ENCODE data around the gene LAS1L.
"Not testable (repeated sequence)": the region's sequence is repeated elsewhere in the genome, so short reads cannot be mapped to it uniquely, and the experiment has no call there.

LAS1L gene

DNA sequence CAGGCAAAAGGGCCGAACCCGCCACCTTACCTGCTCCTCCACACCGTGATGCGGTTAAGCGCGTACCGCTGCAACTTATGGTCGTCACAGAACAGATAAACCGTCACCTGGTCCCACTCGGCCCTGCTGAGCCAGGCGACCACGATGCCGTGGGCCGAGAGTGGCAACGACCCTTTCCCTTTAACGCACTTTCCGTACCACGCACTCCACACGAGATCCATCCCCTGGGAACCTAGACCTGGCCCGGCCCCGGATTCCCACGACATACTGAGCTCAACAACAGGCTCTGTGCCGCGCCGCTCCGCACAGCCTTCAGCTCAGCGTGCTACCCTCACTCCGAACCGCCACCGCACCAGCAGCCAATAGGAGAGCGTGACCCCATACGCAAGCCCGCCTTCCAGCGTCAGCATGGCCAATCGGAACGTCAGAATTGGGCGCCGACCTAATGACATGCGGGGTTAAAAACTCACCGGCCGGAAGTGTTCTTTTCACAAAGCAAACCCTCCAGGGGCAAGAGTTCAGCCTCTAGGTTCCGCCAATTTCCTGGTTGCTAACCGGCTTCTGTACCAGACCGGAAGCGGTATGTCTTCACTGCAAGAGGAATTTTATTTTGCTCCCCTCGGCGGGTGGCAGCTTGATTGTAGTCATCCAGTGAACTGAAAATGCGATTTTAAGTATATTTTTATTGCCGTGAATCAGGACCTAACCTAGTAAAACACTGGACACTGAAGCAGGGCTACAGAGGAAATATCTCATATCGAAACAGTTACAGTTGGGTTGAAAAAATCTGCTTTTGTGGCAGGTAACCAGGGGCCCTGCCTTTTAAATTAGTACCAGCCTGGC lies at the start of gene LAS1L:
LAS1L (minus strand) TSS at position 338 of the 843 bp plus-strand sequence; CDS start at position 266, 72 bp downstream.
- DNase-seq: peak; percentile 96

DNA sequence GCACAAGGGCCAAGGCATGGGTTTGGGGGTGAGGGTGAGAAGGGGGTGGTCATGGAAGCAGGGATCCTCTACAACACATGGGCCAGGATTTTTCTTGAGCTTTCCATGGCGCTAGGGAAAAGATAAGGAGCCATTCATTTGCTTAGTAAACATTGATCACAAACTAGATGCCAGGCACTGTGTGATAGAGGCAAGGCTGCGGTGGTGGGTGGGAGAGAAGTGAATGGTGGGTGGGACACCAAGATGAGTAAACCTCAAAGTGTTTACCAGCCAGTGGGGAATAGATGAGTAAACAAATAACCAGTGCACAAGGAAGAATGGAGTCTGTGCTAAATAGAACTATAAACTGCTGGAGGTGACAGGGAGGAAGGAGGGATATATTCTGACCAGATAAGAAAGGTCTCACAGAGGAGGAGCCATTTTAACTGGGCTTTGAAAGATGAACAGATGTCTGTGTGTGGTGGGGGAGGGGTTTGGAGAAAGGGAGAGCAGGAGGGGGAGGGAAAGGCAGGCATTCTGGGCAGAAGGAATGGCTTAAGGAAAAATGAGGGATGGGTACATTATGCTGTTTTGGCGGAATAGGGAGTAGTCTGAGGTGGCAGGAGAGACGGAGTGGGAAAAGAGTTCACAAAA lies 48.0 kb upstream of the LAS1L start:
- no peak for DNase-seq

DNA sequence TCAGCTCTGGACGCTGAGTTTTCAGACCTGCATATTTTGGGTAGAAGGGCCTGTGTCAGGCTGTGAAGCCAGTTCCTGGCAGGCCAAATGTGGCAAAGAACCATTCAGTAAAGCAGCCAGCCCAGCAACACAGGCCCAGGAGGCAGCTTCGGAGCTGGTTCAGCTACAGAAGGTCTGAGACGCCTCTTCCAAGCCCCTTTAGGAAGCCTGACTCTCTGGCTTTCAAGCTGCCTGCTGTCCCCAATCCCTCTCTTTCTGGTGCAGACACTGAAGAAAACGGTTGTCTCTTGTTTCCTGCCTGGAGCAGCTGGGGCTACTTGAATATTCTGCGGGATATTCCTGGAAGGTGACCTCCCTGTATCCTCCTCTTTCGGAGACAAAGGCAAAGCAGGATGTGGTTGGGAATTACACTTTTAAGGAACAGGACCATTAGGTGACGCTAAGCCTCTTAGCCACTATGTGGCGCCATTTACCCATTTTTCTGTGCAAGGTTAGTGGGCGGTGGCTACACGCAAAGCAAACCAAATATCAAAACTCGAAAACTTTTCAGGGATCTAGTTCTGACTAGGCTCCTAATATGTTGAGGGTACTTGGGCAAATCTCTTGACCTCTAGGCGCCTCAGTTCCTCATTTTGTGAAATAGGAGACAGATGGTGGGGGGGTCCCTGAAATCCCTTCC lies 47.2 kb upstream of the LAS1L start:
- peak; percentile 86 for DNase-seq

DNA sequence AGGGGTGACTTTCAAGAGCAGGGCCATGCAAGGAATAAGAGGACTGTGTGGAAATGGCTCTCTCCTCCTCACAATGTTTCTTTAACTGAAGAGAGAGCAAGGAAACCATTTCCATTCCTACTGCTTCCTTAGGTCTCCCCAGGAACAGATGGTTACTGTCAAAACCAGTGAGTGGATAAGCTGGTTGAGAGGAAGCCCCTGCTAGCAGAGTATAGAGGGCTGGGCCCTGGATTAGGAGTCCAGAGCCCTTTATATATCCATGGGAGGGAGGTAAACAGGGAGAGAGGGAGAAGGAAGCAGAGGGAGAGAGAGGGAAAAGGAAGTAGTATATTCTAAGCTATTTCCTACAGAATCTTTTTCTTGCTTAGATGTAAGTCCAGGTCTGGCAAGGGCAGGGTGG lies 43.8 kb upstream of the LAS1L start:
- DNase-seq: no peak

DNA sequence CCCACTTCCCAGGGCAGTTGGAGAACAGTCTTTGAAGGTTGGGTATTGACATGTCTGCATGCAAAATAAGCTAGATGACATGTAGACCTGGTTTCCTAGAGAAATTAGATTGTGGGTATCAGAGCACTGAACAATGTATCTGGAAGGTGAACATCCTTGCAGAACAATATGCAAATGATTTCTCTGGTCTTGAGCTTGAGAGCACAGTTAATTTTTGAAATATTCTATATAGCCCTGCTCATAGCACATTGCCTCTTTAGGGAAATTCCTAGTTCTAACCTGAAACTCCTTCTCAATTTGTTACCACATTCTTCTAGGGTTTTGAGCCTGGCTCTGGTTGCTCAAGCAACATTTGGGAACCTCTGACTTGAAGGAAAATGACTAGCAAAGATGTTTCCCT lies 41.6 kb upstream of the LAS1L start:
- no peak for DNase-seq

DNA sequence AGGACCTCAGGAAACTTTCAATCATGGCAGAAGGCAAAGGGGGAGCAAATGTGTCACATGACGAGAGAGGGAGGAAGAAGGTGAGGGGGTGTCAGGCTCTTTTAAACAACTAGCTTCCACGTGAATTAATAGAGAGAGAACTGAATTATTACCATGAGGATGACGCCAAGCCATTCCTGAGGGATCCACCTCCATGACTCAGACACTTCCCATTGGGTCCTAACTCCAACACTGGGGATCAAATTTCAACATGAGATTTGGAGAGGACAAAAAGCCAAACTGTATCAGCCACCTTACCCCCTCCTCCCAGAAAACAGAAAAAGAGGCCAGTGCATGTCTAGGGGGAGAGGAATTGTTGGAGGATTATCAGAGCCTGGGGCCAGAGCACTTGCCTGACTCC lies 40.4 kb upstream of the LAS1L start:
- no peak for DNase-seq

DNA sequence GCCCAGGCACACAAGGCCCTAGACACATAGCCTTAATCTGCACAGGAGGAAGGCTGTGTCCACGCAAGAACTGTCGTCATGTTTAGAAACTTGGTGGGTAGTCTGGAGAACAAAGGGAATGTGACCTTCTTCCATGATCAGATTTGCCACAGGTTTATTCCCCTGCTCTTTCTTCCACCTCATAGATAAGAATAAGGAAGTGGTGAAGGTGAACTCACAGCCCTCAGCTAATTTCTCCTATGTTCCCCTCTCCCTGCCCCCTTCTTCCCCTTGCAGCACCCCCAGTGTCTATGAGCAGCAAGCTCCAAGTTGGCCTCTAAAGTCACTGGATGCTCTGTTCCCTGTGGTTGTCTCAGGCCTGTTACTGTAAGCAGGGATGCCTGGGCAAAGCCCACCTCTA lies 39.8 kb upstream of the LAS1L start:
- no peak for DNase-seq

- no peak for DNase-seq
Measured at GRCh38 chrX:65572971-65573370, 38.4 kb upstream of the LAS1L start.

- not testable (repeated sequence) for DNase-seq
Measured at GRCh38 chrX:65562850-65563249, 28.3 kb upstream of the LAS1L start.

GRCh38 chrX:65551489-65552339 lies 17.1 kb upstream of the LAS1L start:
- DNase-seq: no peak

- DNase-seq: no peak
Measured at GRCh38 chrX:65551086-65551485, 16.5 kb upstream of the LAS1L start.

DNA sequence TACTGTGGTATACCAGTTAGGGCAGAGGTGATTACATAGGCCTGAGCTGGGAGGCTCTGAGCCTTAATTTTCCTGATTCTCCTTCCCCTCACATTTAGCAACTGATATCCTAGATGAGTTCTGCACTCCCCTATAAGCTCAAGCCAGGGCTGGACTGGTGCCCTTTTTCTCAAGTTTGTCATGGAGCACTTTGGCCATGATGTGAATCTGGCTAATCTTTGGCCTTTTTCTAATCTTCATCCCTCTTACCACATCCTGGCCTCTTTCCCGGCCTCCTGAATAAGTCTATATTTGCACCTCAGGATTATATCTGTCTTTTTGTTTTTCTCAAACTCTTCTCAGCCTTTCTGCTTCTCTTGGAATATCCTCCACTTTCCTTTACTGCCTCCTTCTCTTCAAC lies 10.9 kb upstream of the LAS1L start:
- no peak for DNase-seq

- no peak for DNase-seq
Measured at GRCh38 chrX:65537229-65537628, 2.6 kb upstream of the LAS1L start.

- no peak for DNase-seq
Measured at GRCh38 chrX:65536291-65536690, 1.7 kb upstream of the LAS1L start.

GRCh38 chrX:65532016-65532415 lies 2.6 kb downstream of the LAS1L start:
- no peak for DNase-seq

DNA sequence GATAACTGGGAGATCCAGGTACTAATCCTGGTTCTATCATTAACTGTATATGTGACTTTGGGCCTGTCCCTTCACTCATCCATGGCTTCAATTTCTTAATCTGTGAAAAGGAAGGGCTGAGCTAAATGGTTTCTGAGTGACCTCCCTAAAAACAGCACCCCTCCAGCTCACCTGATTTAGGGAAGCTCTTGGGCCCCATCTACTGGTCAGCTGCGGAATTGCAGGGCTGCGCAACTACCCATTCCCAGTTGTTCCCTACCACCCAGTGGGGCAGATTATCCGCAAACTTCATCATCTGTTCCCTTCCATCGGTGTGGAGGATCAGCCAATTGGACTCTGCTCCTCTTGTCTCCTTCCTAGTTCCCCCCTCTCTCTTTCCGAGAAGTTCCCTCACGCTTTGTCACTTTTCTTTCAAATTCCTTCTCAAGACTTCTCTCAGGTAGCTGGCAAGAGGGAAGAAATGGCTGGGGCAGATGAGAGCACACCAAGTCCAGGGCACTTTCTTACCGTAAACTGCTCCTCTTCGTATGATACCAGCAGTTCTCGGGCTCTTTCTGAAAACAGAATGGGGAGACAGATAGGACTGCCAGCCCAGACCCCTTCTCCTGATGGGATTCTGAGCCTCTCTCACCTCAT lies 5.8 kb downstream of the LAS1L start:
- DNase-seq: peak; percentile 68

DNA sequence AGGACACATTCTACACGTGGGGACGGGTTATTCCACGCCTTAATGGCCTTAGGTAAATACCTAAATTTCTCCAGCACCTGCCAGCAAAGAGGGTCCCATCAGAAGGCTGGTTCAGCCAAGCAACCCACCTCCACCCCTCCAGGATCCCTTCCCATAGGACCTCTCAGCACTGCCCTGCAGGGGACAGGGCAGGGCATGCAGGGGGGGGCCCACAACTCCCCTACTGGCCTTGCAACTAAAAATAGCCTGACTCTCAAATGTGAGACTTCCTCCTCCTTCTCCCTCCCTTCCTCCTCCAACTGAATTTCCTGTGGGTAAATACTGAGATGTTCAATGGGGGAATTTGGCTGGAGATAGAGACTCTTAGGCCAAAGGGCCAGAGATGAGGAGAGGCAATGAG lies 6.3 kb downstream of the LAS1L start:
- no peak for DNase-seq

DNA sequence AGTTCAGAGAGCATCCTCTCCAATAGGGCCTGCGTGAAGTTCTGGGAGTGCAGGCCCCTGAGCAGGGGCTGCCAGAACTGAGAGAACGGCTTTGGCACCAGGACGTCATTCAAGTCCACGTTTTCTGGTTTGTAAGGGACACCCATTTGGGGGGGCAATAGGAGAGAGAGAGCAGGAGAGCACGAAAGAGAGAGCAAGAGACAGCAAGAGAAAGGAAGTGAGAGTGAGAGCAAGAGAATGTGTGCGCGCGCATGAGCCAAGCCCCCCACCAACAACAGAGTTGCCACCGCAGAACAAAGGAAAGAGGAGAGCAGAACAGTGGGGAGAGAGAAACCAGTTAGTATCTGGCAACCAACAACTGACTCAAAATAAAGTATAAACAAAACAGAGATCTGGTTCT lies 10.4 kb downstream of the LAS1L start:
- DNase-seq: no peak

GRCh38 chrX:65522739-65523372 lies 11.7 kb downstream of the LAS1L start:
- no peak for DNase-seq

DNA sequence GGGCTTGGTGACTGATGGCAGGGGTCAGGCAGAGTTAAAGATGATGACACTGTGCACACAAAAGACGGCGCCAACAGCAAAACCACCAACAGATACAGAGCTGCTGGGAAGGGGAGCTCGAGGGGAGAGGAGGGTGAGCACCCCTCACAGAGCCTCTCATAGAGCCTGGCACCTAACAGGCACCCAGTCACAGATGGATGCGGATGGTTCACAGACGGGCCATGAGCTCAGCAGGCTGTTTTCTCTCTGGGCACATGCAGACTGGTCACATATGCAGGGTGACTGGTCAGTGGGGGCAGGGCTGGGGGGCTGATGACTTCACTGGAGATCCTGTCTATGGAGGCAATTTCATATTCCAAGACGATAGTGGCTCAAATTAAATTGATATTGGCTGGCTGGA lies 15.1 kb downstream of the LAS1L start:
- DNase-seq: not testable (repeated sequence)

DNA sequence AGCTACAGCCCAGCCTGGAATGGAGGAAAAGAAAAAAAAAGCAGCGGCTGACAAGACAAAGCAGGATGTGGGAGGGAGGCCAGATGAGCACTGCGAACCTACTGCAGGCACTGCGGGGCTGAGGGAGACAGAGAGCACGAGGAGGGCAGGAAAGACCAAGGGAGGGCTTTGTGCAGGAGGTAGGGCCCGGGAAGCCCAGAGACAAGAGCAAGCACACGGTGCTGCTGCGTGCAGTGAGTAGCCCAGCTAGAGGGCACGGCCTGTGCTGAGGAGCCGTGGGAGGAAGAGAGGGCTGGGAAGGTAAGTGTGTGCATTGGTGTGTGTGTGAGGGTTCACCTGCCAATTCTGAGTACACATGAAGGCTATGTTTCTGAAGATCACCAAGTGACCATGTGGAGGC lies 15.6 kb downstream of the LAS1L start:
- not testable (repeated sequence) for DNase-seq

- no peak for DNase-seq
Measured at GRCh38 chrX:65517923-65518322, 16.7 kb downstream of the LAS1L start.
